ENCODE data around the gene DDX41.

DNA sequence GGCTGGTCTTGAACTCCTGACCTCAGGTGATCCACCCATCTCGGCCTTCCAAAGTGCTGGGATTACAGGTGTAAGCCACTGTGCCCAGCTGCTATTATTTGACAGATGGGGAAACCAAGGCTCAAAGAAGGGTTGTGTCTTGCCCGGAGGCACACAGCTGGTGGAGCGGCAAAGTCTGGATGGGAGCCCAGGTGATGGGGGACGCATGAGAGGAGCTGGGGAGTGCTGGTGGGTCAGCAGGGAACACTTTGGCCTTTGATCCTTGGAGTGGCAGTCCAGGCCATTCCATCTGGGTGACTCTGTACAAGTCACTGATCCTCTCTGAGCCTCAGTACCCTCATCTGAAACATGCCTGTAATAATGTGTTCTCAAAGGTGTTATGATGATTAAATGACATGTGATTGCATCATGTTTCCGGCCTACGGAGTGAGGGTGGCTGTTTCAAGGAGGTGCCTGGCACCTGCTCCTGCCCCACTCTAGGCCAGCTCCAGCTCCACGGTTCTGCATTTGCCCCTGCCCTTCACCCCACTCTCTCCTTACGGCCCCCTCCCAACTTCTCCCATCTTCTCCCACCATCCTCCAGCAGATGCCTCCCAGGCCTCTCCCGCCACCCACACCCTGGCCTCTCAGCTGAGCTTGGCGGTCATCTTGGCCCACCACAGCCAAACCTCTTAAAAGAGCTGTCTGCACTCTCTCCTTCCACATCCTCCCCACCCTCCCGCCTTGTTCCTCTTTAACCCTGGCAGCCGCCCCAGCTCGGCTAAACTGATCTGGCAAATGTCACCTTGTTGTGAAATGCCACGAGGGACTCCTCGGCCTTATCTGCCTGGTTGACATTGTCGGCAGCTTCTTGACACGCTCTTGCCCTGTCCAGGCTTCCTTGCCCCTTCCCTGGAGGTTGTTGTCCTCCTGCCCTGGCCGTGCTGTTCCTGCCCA is 37.8 kb downstream of the DDX41 start:
- TF ChIP-seq EZH2phosphoT487 (IDR thresholded peaks at IDR 0.05; ENCODE audit: borderline replicate concordance) (no peak), CTCF (conservative IDR thresholded peaks at IDR 0.05; ENCODE audit: low read length) (no peak)
